ENCODE data around the gene TPO.
"Not testable (repeated sequence)": the region's sequence is repeated elsewhere in the genome, so short reads cannot be mapped to it uniquely, and the experiment has no call there.

Gene TPO

GRCh38 chr2:1486670-1487069 lies 73.4 kb downstream of the TPO start:
- no peak for DNase-seq

GRCh38 chr2:1487758-1488157 lies 74.5 kb downstream of the TPO start:
- no peak for DNase-seq

DNA sequence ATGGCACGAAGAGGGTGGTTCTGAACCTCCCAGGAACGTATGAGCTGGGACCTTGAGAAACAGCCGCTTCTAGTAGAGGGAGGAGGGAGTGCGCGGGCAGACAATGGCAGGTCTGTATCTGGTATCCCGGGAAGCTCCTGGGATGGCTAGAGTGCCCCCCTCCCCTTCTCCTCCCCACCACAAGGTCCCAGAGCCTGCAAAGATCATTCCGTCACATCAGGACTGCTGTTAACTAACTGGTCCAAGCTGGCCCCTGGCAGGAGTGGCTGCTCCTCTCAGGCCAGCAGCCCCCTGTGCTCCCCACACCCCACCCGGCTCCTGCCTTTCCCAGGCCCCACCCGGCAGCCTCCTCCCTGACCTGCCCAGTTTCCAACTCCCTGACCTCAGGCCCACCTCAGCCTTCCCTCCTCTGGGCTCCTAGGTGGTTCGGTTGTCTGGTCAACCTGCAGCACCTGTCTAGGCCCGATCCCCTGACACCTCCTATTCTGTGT lies 75.0 kb downstream of the TPO start:
- DNase-seq = no peak

GRCh38 chr2:1488851-1489250 lies 75.6 kb downstream of the TPO start:
- DNase-seq = no peak

GRCh38 chr2:1489486-1489885 lies 76.2 kb downstream of the TPO start:
- no peak for DNase-seq

DNA sequence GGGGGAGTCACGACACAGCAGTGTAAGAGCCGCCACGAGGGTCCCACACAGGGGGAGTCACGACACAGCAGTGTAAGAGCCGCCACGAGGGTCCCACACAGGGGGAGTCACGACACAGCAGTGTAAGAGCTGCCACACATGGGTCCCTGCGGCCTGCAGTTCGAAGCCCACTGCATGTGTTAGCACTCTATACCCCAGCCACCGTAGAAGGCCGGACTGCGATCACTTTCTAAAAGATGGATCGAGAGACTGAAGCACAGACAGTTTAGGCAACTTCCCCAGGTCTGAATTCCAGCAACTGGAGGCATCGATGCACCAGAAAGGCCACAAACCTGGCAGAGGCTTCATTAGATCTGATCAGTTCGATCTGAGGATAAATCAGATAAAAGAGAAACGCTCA lies 77.1 kb downstream of the TPO start:
- not testable (repeated sequence) for DNase-seq

DNA sequence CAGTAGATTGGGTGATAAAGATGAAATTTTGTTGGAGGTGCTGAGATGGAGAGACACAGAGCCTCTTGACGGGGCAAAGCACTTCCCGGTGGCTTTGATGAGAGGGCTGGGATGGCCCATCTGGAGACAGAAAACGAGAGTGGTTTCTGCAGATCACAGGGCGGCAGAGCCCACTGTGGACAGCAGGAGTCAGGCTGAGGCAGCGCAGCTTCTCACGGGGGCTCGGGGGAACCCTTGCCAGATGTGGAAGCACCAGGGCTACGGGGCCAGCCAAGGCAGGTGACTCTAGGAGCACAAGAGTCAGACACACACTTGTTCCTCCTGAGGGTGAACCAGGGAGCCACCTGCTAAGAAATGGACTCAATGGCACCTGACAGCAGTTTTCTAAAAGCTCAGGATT lies 78.5 kb downstream of the TPO start:
- no peak for DNase-seq

GRCh38 chr2:1492231-1492630 lies 79.0 kb downstream of the TPO start:
- not testable (repeated sequence) for DNase-seq

DNA sequence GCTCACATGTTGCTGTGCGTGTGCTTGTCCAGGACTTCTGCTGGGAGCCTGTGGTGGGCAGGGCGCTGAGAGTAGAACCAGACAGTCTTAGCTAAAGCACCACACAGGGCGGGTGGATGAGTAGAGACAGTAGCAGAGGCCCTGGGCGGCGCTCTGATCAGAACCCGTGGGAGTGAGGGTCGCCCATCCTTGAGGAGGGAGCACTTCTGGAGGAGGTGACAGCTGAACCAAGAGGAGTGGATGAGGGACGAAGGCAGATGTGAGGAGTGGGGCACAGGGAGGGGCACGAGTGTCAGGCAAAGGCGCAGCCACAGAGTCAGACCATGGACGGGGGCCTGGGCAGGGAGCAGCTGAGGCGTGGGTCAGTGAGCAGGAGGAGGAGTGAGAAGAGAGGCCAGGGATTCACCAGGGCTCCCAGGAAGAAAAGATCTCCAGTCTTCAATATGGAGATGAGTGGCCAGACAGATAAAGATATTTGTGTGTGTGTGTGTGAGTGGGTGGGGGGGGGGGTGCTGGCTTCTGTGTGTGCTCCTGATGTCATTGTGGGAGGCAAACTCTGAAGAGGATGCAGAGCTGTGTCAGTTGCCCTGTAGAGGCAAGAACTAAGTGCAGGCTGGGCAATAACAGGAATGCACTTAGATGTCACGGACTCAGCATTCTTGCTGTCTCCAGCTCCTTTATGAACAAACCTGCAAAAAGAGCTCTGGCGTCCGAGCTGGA lies 79.6 kb downstream of the TPO start:
- no peak for DNase-seq

DNA sequence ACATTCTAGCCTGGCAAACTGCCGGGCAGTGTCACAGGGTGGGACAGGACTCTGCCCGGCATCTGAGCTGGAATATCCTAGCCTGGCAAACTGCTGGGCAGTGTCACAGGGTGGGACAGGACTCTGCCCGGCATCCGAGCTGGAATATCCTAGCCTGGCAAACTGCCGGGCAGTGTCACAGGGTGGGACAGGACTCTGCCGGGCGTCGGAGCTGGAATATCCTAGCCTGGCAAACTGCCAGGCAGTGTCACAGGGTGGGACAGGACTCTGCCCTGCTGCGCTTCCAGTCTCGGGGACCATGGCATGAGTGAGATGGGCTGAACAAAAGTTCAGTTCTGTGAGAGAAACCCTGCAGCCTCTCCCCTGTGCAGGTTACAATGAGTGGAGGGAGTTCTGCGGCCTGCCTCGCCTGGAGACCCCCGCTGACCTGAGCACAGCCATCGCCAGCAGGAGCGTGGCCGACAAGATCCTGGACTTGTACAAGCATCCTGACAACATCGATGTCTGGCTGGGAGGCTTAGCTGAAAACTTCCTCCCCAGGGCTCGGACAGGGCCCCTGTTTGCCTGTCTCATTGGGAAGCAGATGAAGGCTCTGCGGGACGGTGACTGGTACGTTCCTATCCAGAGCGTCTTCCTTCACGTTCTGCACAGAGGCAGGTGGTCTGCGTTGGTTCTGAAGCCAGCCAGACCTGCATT lies 80.3 kb downstream of the TPO start:
- no peak for DNase-seq

DNA sequence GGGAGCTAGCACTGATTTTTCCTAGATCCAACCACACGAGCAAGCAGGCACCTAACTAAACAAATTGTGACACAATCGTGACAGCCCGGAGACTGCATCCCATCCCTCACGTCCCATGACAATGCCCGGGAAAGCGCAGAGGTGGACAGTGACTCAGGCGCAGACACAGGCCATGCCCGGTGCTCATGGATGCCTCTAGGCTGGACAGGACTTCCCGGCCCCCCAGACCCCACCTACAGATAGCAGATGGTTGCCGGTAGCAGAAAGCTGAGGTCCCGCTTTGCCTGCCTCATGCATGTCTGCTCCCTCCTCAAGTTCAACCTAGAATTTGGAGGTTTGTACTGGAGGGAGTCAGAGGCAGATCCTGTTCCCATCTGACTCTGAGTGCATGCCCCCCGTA lies 81.0 kb downstream of the TPO start:
- DNase-seq = no peak

- no peak for DNase-seq
Observed at GRCh38 chr2:1494906-1495305, 81.6 kb downstream of the TPO start.

GRCh38 chr2:1495676-1496358 lies 82.6 kb downstream of the TPO start:
- DNase-seq = no peak

DNA sequence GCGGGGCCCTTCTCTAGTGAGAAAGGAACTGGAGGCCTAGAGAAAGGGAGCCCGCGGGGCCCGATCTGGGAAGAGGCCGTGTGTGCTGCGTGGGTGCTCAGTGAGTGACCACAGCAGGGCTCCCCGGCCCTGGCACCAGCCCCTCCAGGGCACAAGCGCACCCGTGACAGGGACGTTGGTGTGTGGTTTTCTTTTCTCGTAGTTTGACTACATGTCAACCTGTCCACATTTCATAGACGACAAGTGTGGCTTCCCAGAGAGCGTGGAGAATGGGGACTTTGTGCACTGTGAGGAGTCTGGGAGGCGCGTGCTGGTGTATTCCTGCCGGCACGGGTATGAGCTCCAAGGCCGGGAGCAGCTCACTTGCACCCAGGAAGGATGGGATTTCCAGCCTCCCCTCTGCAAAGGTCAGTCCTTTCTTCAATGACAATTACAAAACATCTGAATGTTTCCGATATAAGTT lies 83.1 kb downstream of the TPO start:
- DNase-seq = no peak

- no peak for DNase-seq
Observed at GRCh38 chr2:1497122-1497611, 83.9 kb downstream of the TPO start.

- no peak for DNase-seq
Observed at GRCh38 chr2:1498176-1498575, 84.9 kb downstream of the TPO start.

- DNase-seq = no peak
Observed at GRCh38 chr2:1499033-1499795, 86.0 kb downstream of the TPO start.

DNA sequence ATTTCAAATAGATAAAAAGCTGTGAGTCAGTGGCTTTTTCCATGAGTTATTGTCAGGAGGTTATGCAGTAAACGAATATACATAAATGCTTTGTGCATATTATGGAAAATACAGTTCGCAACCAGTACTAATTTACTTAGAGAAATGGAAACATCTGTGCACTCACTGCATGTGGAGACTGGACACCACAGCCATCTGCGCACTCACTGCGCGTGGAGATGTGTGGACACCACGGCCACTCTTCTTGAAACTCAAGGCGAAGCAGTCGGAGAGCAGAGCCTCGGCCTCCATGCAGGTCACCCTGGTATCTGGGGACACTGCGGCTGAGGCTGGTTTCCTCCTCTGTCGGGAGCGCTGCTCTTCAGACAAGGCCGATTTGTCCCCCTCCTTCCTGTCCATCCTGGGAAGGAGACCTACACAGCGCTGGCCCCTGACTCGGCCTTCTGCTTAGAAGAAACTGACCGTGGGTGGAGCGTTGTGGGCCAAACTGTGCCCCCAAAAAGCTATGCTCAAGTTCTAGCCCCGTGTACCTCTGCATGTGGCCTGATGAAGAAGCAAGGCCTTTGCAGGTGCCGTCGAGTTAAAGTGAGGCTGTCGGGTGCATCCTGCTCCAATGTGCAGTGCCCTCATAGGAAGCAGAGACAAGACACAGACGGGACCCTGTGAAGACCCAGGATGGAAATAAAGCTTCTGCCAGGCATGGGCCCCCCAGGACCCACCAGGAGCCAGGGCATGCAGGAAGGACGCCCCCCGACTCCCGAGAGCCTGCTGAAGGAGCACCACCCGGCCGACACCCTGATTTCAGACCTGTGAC lies 88.0 kb downstream of the TPO start:
- no peak for DNase-seq

DNA sequence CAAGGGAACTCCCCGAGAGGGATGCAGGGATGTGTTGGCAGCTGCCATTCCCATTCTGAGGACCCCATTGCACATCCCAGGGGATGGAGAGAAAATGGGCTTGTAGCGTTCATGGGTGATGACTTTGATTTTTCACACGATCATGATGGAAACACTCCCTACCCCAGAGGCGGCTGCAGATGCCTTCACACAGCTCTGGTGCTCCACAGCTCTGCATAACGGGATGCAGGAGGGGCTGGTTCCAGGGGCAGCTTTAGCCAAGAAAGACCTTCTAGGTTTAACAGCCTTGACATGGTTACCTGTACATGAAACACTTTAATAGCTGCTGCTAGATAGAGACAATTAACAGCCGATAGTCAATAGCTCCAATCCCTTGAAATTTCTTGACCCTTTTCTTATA lies 88.7 kb downstream of the TPO start:
- DNase-seq = no peak

DNA sequence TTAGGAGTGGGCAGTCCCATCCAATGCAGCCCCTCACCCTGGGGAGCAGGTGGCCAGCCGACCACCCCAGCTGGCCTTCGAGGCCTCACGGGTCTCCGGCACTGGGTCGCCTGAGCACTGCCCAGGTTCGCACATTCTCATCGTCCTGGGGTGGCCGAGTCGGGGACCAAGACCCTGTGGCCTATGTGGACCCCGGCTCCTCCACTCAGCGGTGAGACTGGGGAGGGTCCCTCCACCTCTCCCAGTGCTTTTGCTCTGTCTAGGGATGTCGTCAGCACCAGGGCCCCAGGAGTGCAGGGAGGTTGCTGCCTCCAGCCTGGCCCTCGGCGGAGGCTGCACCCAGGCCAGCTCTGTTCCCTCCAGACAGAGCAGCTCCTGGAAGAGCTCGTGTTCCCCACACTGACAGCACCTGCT lies 89.6 kb downstream of the TPO start:
- no peak for DNase-seq

- DNase-seq = no peak
Observed at GRCh38 chr2:1503471-1504310, 90.4 kb downstream of the TPO start.
